ENCODE data around the gene RNF130. TPM values are rescaled to one million over a fixed set of nuclear protein-coding genes. Genes with fewer than 3 reads are reported as not detected.

The RNF130 gene
- total RNA-seq, 1 donor from 2014 or later: 73.5 TPM

Other genes with a start within 250 kb of the RNF130 start
- 17.8 and 26.3 TPM in 2 replicates for gene MRNIP, start 212.9 kb downstream of the RNF130 start, total RNA-seq
- gene TBC1D9B, start 163.9 kb downstream of the RNF130 start, total RNA-seq: 94.2 and 131 TPM in 2 replicates
- not detected in 2 replicates for gene RASGEF1C, start 137.5 kb upstream of the RNF130 start, total RNA-seq
- 24.3 and 26.8 TPM in 2 replicates for gene MAPK9, start 220.3 kb upstream of the RNF130 start, total RNA-seq

Measured in glomerular endothelial cell (primary cell).